Umbilical cord (tissue), 2 donors: ENCODE measurements around the gene ILDR1. TPM values are rescaled to one million over a fixed set of nuclear protein-coding genes. Genes with fewer than 3 reads are reported as not detected.

ENCODE experiments used
- DNase-seq: peaks from one replicate; pipeline ENCODE4 v3.0.0-alpha.2; 2015; ENCODE audit warnings: low spot score
- total RNA-seq: library from RNA; depleted of rRNA; stranded (reverse); fragments of >200 nt; gene quantifications from one replicate; pipeline ENCODE4 v1.2.3, GENCODE V29; 2014; ENCODE audit warnings: low replicate concordance; ENCODE audit not compliant: insufficient read depth

ILDR1 gene
- total RNA-seq, 1 donor from 2014 or later: 3.4 TPM

DNA sequence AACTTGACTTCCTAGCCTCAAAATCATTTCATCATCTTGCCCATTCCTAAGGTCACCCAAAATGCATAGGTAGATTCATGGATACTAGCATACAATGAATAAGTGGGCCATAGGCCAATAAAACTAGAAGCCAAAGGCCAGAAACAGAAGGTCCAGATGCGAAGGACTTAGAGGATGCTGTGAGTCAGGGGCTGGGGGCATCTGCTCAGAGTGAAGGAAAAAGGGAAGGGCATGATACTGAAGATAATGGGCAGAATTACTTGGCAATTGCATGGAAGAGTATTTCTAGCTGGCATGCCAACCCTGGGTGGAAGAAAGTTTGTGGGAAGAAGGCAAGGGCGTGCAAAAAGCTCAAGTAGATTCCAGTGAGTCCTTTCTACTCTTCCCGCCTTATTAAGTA is 27.5 kb downstream of the ILDR1 start:
- DNase-seq: no peak

GRCh38 chr3:121992601-121993560 is 29.2 kb downstream of the ILDR1 start:
- DNase-seq: no peak

DNA sequence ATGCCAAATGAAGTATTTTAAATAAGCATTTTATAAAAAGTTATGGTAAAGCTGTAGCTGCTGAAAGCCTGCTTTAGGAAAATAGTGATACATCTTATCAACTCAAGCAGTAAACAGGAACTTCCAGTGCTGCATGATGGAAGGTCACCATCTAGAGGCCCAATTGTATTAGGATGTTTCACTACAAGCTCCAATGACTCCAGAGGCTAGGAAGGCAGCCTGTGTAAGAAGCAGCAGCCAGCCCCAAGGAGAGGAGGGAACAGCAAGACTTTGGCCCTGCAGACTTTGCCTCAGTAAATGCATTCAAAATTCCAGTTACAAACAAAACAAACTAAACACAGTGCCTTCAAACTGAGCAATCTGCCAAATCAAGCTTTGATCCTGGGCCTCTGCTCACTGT is 32.1 kb downstream of the ILDR1 start:
- peak; percentile 56 for DNase-seq

DNA sequence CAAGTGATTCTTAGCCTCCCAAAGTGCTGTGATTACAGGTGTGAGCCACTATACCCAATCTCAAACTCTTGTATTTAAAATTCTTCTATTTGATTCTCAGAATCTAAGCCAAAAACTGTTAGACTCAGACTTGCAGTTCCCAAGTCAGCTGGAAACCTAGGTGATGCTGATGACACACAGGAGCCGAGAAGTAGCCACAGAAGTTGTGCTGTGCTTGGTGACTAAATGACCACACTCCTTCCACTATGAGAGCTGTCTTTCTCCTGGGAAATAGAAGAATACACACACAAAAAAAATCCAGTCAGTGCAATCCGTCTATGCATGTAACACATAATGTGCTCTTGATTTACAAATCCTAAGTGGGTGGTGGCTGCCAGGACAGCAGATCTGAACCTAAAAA is 33.9 kb downstream of the ILDR1 start:
- DNase-seq: no peak

DNA sequence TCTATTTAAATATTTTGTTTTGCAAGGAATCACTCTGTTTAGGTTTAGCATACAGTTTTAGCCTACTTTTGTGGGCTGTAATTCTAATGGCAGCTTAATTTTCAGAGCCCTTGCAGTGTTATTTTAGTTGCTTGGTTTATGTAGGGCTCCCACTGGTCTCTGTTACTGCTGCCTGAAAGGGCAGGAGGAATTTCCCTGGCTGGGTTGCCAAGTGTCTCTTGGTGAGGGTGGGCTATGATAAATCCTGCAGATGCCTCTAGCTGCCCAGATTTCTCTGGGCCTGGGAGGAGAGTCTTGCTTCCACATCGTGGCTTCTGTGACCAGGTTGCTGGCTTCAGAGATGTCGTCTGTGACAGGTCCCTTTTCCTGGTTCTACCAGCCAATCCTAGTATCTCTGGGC is 36.2 kb downstream of the ILDR1 start:
- DNase-seq: no peak

GRCh38 chr3:121981473-121981872 is 40.6 kb downstream of the ILDR1 start:
- DNase-seq: no peak

GRCh38 chr3:121980450-121980796 is 41.6 kb downstream of the ILDR1 start:
- no peak for DNase-seq

GRCh38 chr3:121979734-121980449 is 42.2 kb downstream of the ILDR1 start:
- peak; percentile 55 for DNase-seq

DNA sequence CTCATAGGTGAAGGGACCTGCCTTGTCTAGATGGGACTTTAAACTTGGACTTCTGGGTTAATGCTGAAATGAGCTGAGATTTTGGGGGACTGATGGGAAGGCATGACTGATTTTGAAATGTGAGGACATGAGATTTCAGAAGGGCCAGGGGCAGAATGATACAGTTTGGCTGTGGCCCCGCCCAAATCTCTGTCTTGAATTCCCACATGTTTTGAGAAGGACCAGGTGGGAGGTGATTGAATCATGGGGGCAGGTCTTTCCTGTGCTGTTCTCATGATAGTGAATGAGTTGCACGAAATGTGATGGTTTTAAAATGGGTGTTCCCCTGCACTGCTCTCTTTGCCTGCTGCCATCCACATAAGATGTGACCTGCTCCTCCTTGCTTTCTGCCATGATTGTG is 42.8 kb downstream of the ILDR1 start:
- no peak for DNase-seq

GRCh38 chr3:121976727-121977126 is 45.3 kb downstream of the ILDR1 start:
- DNase-seq: no peak

- no peak for DNase-seq
Observed at GRCh38 chr3:121975702-121976302, 46.2 kb downstream of the ILDR1 start.

DNA sequence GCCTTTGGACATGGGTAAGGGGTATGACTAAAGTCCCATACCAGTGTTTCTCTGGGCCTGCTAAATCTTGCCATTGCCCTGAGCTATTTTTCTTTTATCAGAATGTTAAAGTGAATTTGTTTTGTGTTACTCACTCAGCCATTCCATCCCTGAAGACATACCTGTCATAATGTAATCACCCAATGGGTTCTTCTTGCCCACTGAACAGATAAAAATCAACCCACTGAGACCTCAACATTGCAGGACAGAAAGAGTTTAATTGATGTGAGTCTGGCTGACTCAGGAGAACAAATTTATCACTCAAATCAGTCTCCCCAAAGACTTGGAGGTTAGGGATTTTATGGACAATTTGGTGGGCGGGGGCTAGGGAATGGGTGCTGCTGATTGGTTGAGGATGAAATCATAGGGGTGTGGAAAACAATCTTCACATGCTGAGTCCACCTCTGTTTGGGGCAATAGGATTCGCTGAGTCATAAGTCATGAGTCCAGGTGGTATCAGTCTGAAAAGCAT is 47.4 kb downstream of the ILDR1 start:
- DNase-seq: no peak

DNA sequence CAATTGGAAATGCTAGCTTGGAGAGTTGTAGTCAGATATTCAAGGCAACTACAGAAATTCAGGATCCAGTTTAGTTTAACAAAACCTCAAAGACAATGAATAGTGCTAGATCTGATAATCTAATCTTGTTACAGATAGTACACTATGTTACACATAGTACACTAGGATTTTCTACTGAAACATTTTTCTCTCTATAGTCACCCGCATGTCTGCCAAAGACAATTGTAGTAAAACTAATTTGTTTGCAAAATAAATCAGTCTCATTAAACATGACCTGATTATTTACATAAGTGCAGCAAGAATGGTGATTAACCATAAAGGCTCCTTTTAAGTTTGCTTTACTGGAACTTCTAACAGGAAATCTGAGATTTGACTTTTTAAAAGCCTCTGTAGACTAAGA is 52.0 kb downstream of the ILDR1 start:
- no peak for DNase-seq

- DNase-seq: no peak
Observed at GRCh38 chr3:121969631-121970030, 52.4 kb downstream of the ILDR1 start.

DNA sequence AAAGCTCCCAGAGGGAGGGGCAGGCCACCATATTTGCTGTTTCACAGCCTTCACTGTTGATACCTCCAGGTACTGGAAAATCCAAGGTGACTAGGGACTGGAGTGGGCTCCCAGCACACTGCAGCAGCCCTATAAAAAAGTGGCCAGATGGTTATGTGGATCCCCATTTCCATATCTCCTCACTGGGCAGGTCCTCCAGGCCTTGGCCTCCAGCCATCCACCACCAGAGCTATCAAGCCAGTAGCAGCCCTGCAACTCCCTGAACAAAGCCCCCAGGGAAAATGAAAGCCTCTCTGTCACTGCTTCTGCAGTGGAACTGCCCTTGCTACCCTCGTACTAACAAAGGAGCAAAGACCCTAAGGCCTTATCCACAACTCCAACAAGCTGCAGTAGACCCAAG is 58.4 kb downstream of the ILDR1 start:
- no peak for DNase-seq

GRCh38 chr3:121962443-121962842 is 59.6 kb downstream of the ILDR1 start:
- no peak for DNase-seq

GRCh38 chr3:121961283-121961682 is 60.8 kb downstream of the ILDR1 start:
- no peak for DNase-seq

DNA sequence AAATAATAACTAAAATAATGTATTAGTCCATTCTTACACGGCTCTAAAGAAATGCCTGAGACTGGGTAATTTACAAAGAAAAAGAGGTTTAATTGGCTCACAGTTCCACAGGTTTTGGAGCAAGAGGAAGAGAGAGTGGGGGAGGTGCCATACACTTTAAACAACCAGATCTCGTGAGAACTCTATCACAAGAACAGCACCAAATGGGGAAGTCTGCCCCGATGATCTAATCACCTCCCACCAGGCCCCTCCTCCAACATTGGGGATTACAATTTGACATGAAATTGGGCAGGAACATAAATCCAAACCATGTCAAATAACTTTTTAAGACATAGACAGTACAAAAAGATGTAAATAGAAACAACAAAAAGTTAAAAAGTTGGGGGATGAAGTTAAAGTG is 63.2 kb downstream of the ILDR1 start:
- DNase-seq: no peak

- DNase-seq: peak; percentile 34
Observed at GRCh38 chr3:121957674-121958415, 64.2 kb downstream of the ILDR1 start.

DNA sequence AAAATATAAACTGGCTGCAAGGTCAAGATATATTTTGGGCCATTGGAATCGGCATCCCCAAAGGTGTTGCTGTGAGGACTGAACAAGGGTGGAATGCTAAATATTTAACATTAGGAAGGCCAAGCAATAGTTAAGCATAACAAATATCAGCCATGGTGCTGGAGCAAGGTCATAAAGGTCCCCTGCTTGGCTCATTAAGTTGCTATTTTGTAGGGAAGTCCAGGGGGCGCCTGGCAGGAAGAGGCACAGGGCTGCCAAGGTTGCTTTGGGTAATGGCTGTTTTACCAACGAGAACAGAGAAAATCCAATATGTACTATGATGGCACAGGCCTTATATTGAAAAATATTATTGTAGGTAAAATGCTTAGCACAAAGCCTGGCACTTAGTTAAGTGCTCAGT is 65.7 kb downstream of the ILDR1 start:
- DNase-seq: no peak

DNA sequence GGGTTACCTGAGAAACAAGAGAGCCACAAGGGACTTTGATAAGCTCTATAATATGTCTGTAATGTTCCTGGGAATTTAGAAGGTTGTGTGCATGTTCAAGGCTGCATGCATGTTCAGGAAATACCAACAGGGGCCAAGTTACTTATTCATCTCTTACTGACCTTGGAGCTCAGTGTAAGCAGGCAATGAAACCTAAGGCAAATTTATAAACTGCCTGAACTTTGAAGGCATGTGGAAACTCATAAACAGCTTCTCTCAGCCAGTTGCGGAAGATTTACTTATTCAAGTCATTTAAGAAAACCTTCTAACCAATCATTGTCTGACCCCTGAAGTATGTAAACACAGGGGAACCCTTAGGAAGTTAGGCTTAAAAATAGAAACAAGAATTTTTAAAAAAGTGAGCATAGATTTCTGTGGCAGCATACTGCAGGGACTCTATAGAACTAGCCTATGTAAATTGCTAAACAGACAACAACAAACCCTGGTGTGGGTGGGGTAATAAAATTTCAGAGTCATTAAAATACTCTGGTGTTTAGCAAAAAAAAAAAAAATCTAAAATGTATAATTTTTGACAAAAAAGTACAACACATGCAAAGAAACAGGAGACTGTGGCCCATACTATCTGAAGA is 70.6 kb downstream of the ILDR1 start:
- no peak for DNase-seq
